Mesodermal cell (in vitro differentiated cells): ENCODE measurements around the gene DBX1.

ENCODE experiments used
- H3K27ac ChIP-seq: 2 replicates; pipeline ENCODE4 v1.7.0; 2013; ENCODE audit warnings: mild to moderate bottlenecking, low read depth, low read length, moderate library complexity; ENCODE audit not compliant: severe bottlenecking
- H3K36me3 ChIP-seq: 2 replicates; pipeline ENCODE4 v1.7.1; 2013; ENCODE audit warnings: mild to moderate bottlenecking, low read length, moderate library complexity; ENCODE audit not compliant: control insufficient read depth, insufficient read depth
- H3K4me1 ChIP-seq: one replicate; pipeline ENCODE4 v1.7.1; 2013; ENCODE audit warnings: mild to moderate bottlenecking, low read length; ENCODE audit not compliant: insufficient read depth, control insufficient read depth, poor library complexity, severe bottlenecking
- H3K4me3 ChIP-seq: 2 replicates; pipeline ENCODE4 v1.7.0; 2013; ENCODE audit warnings: low read length, control low read depth, mild to moderate bottlenecking; ENCODE audit not compliant: insufficient read depth, poor library complexity, severe bottlenecking; ENCODE audit errors: extremely low read depth
- H3K9me3 ChIP-seq: 2 replicates; pipeline ENCODE4 v1.7.1; 2013; ENCODE audit warnings: mild to moderate bottlenecking, low read length, moderate library complexity; ENCODE audit not compliant: control insufficient read depth
- WGBS, 2 experiments: methylation state at CpG; one replicate each; pipeline ENCODE4 v1.1.5; 2013; ENCODE audit warnings: missing lambda C conversion rate in 2 of 2; ENCODE audit not compliant: insufficient coverage in 2 of 2; 5-methylcytosine and 5-hydroxymethylcytosine counted together

DBX1 gene

DNA sequence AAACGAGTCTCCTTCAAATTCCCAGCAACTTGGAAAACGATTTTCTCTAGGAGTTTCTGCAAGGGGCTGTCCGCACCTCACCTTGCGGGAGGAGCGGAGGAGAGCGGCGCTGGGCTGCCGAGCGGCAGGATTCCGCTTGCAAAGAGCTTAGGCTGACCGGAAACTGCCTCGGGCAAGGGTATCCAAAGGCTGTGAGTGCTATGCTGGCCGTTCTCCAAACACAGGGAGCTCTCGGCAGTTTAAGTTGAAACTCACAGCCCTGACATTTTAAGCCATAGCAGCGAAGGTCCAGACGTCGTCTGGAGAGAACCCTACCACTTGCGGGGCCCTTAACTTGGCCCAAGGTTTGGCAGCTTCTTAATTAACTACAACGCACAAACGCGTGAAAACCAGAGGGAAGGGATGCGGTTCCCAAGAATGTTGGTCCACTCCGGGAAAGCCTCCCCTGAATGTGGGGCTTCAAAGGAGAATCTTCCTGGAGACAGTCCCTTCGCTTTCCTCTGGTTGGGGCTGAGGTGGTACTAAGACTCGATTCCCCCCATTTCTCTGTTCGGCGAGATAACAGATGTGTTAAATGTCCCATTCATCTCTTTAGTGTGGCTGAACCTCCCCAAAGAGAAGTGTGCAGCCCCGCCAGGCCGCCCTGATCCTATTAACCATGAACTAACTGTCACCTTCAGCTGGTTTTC lies 1.1 kb upstream of the DBX1 start:
- Histone ChIP-seq H3K36me3 (no peaks in the 10 kb centered on the region), H3K9me3 (no peaks in the 10 kb centered on the region), H3K4me1 (peaks cover 18% of the 10 kb centered on the region), H3K27ac (no peak overlapping the region), H3K4me3 (no peak overlapping the region)
- WGBS, 2 experiments: 1% methylated on average over 21 to 28 of the region's 29 CpGs

DNA sequence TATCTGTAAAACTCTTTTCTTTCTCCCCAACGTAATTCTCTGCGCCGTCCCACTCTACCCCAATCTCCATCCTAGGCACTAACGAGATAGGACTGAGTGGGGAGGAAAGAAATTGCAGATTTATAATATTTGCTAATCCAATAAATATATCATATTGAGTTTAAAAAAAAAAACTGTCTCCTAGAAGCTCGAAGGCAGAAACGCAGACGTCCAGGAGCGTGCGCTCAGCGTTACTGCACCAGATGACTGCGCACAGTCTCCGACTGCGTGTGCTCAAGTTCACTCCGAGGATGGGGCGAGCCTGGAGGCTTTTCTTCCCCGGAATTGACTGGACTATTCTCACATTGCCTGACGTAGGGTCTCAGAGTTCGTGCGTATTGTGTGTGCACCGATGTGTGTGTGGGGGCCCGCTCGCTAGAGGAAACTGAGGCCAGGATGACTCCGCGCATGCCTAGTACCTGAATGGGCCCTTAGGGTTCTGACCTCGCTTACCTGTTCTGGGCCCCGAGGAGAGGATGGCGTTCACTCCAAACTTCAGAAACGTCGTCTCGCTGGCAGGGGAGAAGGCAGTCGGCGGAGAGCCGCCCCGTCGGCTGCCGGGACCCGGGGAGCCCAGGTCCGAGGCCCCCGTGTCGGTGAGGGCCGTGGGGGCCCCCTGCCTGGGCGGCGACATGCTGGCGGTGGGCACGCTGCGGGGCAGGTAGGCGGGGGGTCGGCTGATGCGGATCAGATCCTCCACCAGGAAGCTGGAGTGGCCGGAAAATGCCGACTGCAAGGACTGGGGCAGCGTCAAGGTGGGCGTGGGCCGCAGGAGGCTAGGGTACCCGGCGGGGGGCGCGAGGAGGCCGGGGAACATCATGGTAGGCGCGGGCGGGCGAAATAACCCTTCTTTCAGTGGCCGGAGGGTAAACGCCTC lies 551 bp downstream of the DBX1 start:
- WGBS, 2 experiments: 3 to 4% methylated on average over 42 to 48 of the region's 65 CpGs

DNA sequence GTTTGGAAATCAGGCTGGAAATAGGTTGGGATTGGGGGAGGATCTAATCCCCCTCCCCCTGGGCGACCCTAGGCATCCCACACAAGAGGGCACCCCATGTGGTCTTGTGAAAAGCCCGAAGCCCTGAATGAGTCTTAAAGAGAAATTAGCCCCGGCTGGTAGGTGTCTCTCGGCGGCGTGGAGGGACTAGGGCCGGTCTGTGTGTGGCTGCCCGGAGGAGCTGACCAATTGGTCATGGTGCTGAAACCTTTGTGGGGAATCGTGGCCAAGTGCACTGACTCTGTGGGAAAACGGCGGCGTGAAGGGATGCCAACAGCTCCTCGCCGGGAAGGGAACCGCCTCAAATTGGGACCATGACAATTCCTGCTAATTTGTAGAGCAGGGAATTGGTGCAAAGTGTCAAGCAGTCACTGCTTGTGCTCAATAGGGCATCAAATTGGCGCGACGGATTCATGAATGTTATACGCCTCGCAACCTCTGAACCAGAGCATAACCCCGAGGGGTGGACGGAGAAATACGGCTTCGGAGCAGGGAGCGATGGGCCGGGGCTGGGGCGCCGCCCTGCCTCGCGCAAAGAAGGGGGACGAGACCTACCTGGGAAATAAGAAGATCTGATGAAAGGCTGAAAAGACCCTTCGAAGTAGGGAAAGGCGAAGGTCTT lies 1.5 kb downstream of the DBX1 start:
- no peaks in the 10 kb centered on the region for H3K9me3 ChIP-seq
- WGBS, 2 experiments: 3% methylated on average over 27 to 31 of the region's 33 CpGs
- no peaks in the 10 kb centered on the region for H3K36me3 ChIP-seq
- H3K4me1 ChIP-seq: peaks cover 21% of the 10 kb centered on the region
- H3K27ac ChIP-seq: no peak overlapping the region
- H3K4me3 ChIP-seq: no peak overlapping the region

More for the DNA sequence above, 551 bp downstream of the DBX1 start:
- Histone ChIP-seq H3K36me3 (no peaks in the 10 kb centered on the region), H3K9me3 (no peaks in the 10 kb centered on the region), H3K27ac (no peak overlapping the region), H3K4me3 (no peak overlapping the region), H3K4me1 (peaks cover 21% of the 10 kb centered on the region)

DNA sequence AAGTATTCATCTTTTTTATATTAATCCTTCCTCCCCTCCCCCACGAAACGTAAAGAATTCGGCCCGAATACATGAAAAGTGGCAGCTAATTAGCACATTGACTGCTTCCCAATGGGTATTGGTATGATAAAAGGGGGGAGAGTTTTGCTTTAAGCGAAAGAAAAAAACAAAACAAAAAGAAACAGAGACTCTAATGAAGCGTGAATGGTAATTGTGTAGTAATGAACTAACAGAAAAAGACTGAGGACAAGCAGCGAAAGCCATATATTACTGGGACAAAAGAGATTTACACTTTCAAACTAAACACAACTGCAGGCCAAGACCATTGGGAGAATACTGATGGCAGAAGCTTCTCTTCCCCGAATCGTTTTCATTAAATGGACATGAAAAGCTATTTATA lies 2.5 kb downstream of the DBX1 start:
- WGBS, 2 experiments: 0% methylated on average over 1 of the region's 9 CpGs; no CpG with 5 or more reads in 1 of the 2 experiments
- H3K4me1 ChIP-seq: peaks cover 19% of the 10 kb centered on the region
- H3K9me3 ChIP-seq: no peaks in the 10 kb centered on the region
- H3K27ac ChIP-seq: no peak overlapping the region
- H3K4me3 ChIP-seq: no peak overlapping the region
- H3K36me3 ChIP-seq: no peaks in the 10 kb centered on the region

DNA sequence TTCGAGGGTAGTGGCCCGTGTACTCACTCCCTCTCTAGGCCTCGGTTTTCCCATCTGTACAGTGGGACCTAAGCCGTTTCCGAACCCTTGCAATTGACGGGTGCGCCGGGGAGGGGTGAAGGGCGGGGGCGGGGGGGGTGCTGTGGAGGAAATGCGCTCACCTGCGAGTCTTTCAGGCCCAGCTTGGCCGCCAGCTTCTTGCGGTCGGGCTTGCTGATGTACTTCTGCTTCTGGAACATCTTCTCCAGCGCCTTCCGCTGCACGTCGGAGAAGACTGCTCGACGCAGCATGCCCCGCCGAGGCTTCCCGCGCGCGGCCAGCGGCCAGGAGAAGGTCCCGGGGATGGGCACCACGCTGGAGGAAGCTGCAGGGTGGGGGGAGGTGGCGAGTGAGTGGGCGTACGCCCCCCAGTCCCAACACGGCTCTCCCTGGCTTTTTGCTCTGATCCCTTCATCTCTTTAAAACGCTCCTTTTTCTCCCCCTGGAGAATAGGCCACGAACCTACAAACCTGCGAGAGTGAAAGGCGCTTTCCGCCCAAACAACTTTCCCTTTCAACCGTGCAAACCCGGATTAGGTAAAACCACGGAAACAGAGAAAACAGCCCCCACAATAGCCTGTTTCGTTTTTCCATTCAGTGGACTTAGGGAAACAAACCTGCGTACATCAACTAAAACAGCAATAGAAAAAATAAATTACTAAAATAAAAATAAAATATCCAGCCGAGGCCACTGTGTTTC lies 3.2 kb downstream of the DBX1 start:
- WGBS, 2 experiments: 0 to 3% methylated on average over 16 to 28 of the region's 45 CpGs
- peaks cover 18% of the 10 kb centered on the region for H3K4me1 ChIP-seq
- H3K4me3 ChIP-seq: peak overlapping the region; percentile 31
- H3K27ac ChIP-seq: no peak overlapping the region
- H3K9me3 ChIP-seq: no peaks in the 10 kb centered on the region
- H3K36me3 ChIP-seq: no peaks in the 10 kb centered on the region

DNA sequence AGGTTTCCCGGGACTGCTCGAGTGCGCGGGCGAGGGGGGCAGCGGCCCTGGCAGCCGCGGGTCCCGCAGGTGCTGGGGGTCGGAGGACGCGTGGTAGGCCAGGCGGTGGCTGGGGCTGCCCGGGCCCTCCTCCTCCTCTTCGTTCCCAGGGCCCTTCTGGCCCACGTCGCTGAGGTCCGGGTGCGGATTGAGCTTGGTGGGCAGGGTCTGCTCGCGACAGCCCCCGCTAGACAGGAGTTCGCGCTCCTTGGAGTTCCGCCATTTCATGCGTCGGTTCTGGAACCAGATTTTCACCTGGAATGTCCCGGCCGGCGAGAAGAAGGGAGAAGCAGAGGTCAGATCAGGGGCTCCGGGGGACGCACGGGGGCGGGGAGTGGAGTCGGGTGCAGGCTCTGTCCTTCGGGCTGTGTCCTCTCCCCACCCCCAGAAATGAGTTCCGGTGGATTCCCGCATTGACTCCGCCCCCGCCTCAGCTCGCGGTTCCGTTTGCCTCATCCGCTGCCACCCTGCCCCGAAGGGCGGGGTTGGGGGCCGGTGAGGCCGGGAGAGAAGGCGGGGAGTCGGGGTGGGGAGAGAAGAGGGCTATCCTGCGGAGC lies 3.9 kb downstream of the DBX1 start:
- Histone ChIP-seq H3K36me3 (no peaks in the 10 kb centered on the region), H3K9me3 (no peaks in the 10 kb centered on the region), H3K4me1 (peaks cover 14% of the 10 kb centered on the region), H3K4me3 (peak overlapping the region; percentile 31), H3K27ac (no peak overlapping the region)
- 0 to 1% methylated on average over 21 to 48 of the region's 51 CpGs for WGBS, 2 experiments

DNA sequence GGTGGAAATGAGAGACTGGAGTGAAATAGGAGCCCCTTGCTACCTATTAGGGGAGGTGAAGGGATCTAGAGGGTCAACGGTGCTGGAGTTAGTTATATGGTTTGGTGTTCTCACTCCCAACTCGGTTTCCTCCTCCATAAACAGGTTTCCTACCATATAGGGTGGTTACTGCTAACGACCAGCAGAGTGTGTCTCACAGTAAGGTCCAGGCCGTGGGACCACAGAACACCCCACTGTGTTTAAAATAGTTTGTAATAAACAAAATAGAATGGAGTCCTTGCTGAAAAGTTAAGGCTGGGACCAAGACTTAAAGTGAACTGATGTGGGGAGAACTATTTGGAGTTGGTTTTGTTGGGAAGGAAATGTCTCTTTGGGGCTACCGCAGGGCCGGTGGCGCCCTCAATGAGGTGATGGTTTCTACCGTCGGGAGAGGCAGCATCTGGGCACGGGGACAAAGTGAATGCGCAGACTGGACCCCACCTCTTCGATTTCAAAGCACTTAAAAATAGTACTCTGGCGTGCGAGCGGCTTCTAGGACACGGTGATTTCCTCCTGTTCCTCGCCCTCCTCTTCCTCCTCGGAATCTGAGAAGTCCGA lies 4.5 kb downstream of the DBX1 start:
- 5 to 12% methylated on average over 14 to 15 of the region's 19 CpGs for WGBS, 2 experiments
- H3K4me1 ChIP-seq: peaks cover 10% of the 10 kb centered on the region
- H3K27ac ChIP-seq: no peak overlapping the region
- no peaks in the 10 kb centered on the region for H3K36me3 ChIP-seq
- H3K9me3 ChIP-seq: no peaks in the 10 kb centered on the region
- H3K4me3 ChIP-seq: no peak overlapping the region

DNA sequence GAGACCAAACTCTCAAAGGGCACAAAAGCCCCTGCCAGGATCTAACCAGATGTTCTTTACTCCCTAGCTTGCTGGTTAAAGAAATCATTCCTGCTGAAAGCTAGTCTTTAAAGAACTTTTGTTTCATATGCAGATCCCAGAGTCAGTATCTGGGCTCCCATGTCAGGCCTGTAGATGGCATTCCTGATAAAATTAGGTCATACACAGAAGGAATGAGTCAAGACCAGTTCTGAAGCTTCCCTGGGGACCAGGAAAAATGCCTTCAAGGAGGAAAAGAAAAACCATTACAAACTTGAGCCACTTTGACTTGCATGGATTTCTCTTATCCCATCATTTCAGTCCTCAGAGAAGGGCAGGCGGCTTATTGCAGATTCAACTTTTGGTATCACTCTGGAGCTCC lies 5.9 kb downstream of the DBX1 start:
- H3K36me3 ChIP-seq: no peaks in the 10 kb centered on the region
- H3K4me1 ChIP-seq: peaks cover 4% of the 10 kb centered on the region
- WGBS, 2 experiments: 57 to 71% methylated on average over 1 of the region's 1 CpG
- no peak overlapping the region for H3K4me3 ChIP-seq
- no peaks in the 10 kb centered on the region for H3K9me3 ChIP-seq
- no peak overlapping the region for H3K27ac ChIP-seq

DNA sequence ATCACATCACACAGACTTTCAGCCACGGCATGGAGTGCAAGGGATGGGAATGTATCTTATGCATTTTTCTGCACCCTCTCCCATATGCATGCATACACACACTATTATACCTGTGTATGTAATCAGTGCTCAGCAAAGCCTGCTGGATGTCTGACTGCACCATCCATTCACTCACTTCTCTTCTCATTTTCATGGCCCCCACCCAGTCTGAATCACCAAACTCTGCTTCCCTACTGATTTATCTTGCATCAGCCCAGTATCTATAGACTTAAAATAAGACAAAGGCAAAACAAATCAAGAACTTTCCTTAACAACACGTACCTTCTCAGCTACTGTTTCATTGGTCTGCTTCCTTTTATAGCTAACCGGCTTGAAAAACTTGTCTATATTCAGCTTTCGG lies 21.6 kb downstream of the DBX1 start:
- no peaks in the 10 kb centered on the region for H3K4me1 ChIP-seq
- no peak overlapping the region for H3K4me3 ChIP-seq
- no peak overlapping the region for H3K27ac ChIP-seq
- WGBS, 2 experiments: 87 to 88% methylated on average over 3 to 4 of the region's 4 CpGs
- H3K36me3 ChIP-seq: no peaks in the 10 kb centered on the region
- H3K9me3 ChIP-seq: no peaks in the 10 kb centered on the region

DNA sequence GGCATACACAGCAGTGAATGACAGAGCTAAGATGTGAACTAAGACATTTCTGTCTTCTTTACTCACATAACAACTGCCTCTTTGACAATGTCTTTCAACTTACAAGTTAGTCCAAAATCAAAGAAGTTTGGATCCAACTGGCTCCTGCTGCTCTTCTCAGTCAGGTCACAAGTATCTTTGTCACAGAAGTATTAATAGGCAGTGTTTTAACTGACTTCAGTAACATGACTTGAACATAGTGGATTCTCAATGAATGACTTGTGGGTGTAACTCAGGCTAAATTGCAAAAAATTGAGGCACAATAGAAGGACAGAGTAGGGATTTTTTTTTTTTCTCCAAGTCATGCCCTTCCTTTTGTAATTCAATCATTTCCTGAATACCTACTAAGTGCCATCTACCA lies 22.6 kb downstream of the DBX1 start:
- H3K27ac ChIP-seq: no peak overlapping the region
- H3K4me1 ChIP-seq: no peaks in the 10 kb centered on the region
- H3K4me3 ChIP-seq: no peak overlapping the region
- H3K9me3 ChIP-seq: no peaks in the 10 kb centered on the region
- H3K36me3 ChIP-seq: no peaks in the 10 kb centered on the region
